Sigmoid colon (tissue), 7 donors: ENCODE data around the gene CRISPLD2. TPM values are rescaled to one million over a fixed set of nuclear protein-coding genes. Genes with fewer than 3 reads are reported as not detected.
A peak's percentile ranks its signal among the peaks of the same experiment; 100 is the strongest.

Experiments used
- DNase-seq: peaks from one replicate; pipeline ENCODE4 v3.0.0-alpha.2; 2019
- H3K27ac ChIP-seq, 4 donors: fragments of 200-600 bp; sonication (generic); one replicate each; pipeline ENCODE4 v1.5.1; 2016 to 2019; ENCODE audit warnings: mild to moderate bottlenecking in 1 of 4
- H3K27me3 ChIP-seq, 3 donors: fragments of 200-600 bp; sonication (generic); one replicate each; pipeline ENCODE4 v1.5.1; 2019; ENCODE audit warnings: mild to moderate bottlenecking in 1 of 3
- H3K36me3 ChIP-seq, 4 donors: fragments of 200-600 bp; sonication (generic); one replicate each; pipeline ENCODE4 v1.5.1; 2016 to 2019
- H3K4me1 ChIP-seq, 4 donors: fragments of 200-600 bp; sonication (generic); one replicate each; pipeline ENCODE4 v1.5.1; 2017 to 2019
- H3K4me3 ChIP-seq, 4 donors: fragments of 200-600 bp; sonication (generic); one replicate each; pipeline ENCODE4 v1.5.1; 2017 to 2019; ENCODE audit warnings: mild to moderate bottlenecking in 2 of 4, moderate library complexity in 1 of 4
- H3K9me3 ChIP-seq, 4 donors: fragments of 200-600 bp in 3 of 4; sonication (generic) in 3 of 4; one replicate each; pipeline versions ENCODE4 v1.5.1 to v1.6.1; 2013 to 2019
- CTCF ChIP-seq, 4 experiments: fragments of 450-650 bp in 3 of 4; fragments of 200-600 bp in 1 of 4; IDR thresholded peaks; one replicate each; pipeline ENCODE4 v1.5.1; 2016 to 2019; ENCODE audit warnings: antibody characterized with exemption in 4 of 4, mild to moderate bottlenecking in 3 of 4, moderate library complexity in 2 of 4
- EP300 ChIP-seq, 4 donors: sonication (generic); formaldehyde crosslinking; IDR thresholded peaks; one replicate each; pipeline ENCODE4 v1.6.1; 2017; ENCODE audit warnings: antibody characterized with exemption in 4 of 4
- POLR2A ChIP-seq, 2 donors: fragments of 450-650 bp; IDR thresholded peaks; one replicate each; pipeline ENCODE4 v1.6.1; 2016; ENCODE audit warnings: antibody characterized with exemption in 2 of 2, mild to moderate bottlenecking in 2 of 2, moderate library complexity in 2 of 2
- POLR2AphosphoS5 ChIP-seq, 4 donors: sonication (generic); formaldehyde crosslinking; IDR thresholded peaks; one replicate each; pipeline ENCODE4 v1.6.1; 2017; ENCODE audit warnings: antibody characterized with exemption in 4 of 4
- WGBS, 2 donors: extraction: QIAGEN DNeasy Blood & Tissue Kit; methylation state at CpG; one replicate each; pipeline ENCODE4 v1.1.7; 2013; 5-methylcytosine and 5-hydroxymethylcytosine counted together
- intact Hi-C: fragments of 100-400 bp; cut with DNase I; formaldehyde crosslinking; loops from one replicate; pipeline ENCODE4 v1.15.1; 2023
- polyA plus RNA-seq, 3 donors: library from polyadenylated mRNA; stranded (reverse); fragments of 200-250 nt; gene quantifications; one replicate each; pipeline ENCODE4 v1.2.3, GENCODE V29; 2013
- total RNA-seq, 4 donors: library from RNA; depleted of rRNA; stranded (reverse); fragments of >200 nt; gene quantifications; one replicate each; pipeline ENCODE4 v1.1.0, GENCODE V29; 2016
- donor health status: healthy with polysubstance abuse.
- donor health status: Bipolar disorder and iron deficiency.
- donor health status: healthy.

The CRISPLD2 gene
- total and polyA plus RNA-seq, 7 donors, result 3.0 to 545 (median 140) TPM

- H3K4me1 ChIP-seq, result peaks cover 0 to 73% (median 63%) of the 10 kb centered on the region in 4 donors
- peak; percentile 75 for DNase-seq
- H3K27me3 ChIP-seq, result no peaks in the 10 kb centered on the region
- H3K36me3 ChIP-seq, result peaks cover 0 to 28% (median 0%) of the 10 kb centered on the region in 4 donors
- intact Hi-C loops, result loop anchor here (10.0 kb wide), 1 partner anchor 527 kb away; the partner anchor contains the start of gene WFDC1
- WGBS, 2 donors, result 58 to 67% methylated on average over 13 of the region's 13 CpGs
- peak overlapping the region; percentile 96 to 100 (median 98) for H3K27ac ChIP-seq
- H3K9me3 ChIP-seq, result no peaks in the 10 kb centered on the region
- H3K4me3 ChIP-seq, result peak overlapping the region; percentile 66 to 85 (median 78)
- TF ChIP-seq POLR2AphosphoS5 (IDR thresholded peaks at IDR 0.05), result peak; percentile 37 to 65 (median 49)
- TF ChIP-seq EP300 (IDR thresholded peaks at IDR 0.05), result peak in 2 of 4 donors; percentile 27 to 36
- no peak for TF ChIP-seq CTCF (IDR thresholded peaks at IDR 0.05)
- no peak for TF ChIP-seq POLR2A (IDR thresholded peaks at IDR 0.05)
Measured at GRCh38 chr16:84821728-84822689, 2.2 kb downstream of the CRISPLD2 start.

GRCh38 chr16:84822990-84823389 lies 3.2 kb downstream of the CRISPLD2 start:
- Histone ChIP-seq H3K4me1 (peaks cover 0 to 83% (median 73%) of the 10 kb centered on the region in 4 donors), H3K27ac (peak overlapping the region; percentile 96 to 100 (median 98)), H3K4me3 (peak overlapping the region; percentile 66 to 85 (median 78)), H3K9me3 (no peaks in the 10 kb centered on the region), H3K36me3 (peaks cover 0 to 28% (median 0%) of the 10 kb centered on the region in 4 donors), H3K27me3 (no peaks in the 10 kb centered on the region)
- DNase-seq, result no peak
- TF ChIP-seq CTCF (IDR thresholded peaks at IDR 0.05), result no peak
- peak in 2 of 4 donors; percentile 6 to 53 for TF ChIP-seq POLR2AphosphoS5 (IDR thresholded peaks at IDR 0.05)
- no peak for TF ChIP-seq EP300 (IDR thresholded peaks at IDR 0.05)
- intact Hi-C loops, result loop anchor here (10.0 kb wide), 1 partner anchor 528 kb away; the partner anchor contains the start of gene WFDC1
- WGBS, 2 donors, result 84 to 92% methylated on average over 6 of the region's 6 CpGs

- Histone ChIP-seq H3K27me3 (no peaks in the 10 kb centered on the region), H3K27ac (peak overlapping the region; percentile 96 to 100 (median 98)), H3K4me1 (peaks cover 0 to 88% (median 78%) of the 10 kb centered on the region in 4 donors), H3K4me3 (peak overlapping the region in 3 of 4 donors; percentile 74 to 85 (median 82)), H3K36me3 (peaks cover 0 to 28% (median 0%) of the 10 kb centered on the region in 4 donors), H3K9me3 (no peaks in the 10 kb centered on the region)
- intact Hi-C loops, result loop anchor here (10.0 kb wide), 1 partner anchor 529 kb away; the partner anchor contains the start of gene WFDC1
- TF ChIP-seq POLR2AphosphoS5 (IDR thresholded peaks at IDR 0.05) (peak; percentile 39 to 72 (median 62)), POLR2A (IDR thresholded peaks at IDR 0.05) (no peak), EP300 (IDR thresholded peaks at IDR 0.05) (peak in 3 of 4 donors; percentile 26 to 68 (median 49)), CTCF (IDR thresholded peaks at IDR 0.05) (no peak)
- DNase-seq, result peak; percentile 87
- 70 to 71% methylated on average over 8 of the region's 8 CpGs for WGBS, 2 donors
Measured at GRCh38 chr16:84823484-84823883, 3.7 kb downstream of the CRISPLD2 start.

GRCh38 chr16:84823926-84824325 lies 4.1 kb downstream of the CRISPLD2 start:
- no peaks in the 10 kb centered on the region for H3K27me3 ChIP-seq
- peak overlapping the region; percentile 96 to 100 (median 98) for H3K27ac ChIP-seq
- peaks cover 0 to 92% (median 82%) of the 10 kb centered on the region in 4 donors for H3K4me1 ChIP-seq
- no peaks in the 10 kb centered on the region for H3K9me3 ChIP-seq
- peak in 2 of 4 donors; percentile 18 to 48 for TF ChIP-seq POLR2AphosphoS5 (IDR thresholded peaks at IDR 0.05)
- no peak for TF ChIP-seq CTCF (IDR thresholded peaks at IDR 0.05)
- H3K36me3 ChIP-seq, result peaks cover 0 to 28% (median 0%) of the 10 kb centered on the region in 4 donors
- DNase-seq, result no peak
- 30 to 53% methylated on average over 5 of the region's 5 CpGs for WGBS, 2 donors
- intact Hi-C loops, result loop anchor here (10.0 kb wide), 1 partner anchor 529 kb away; the partner anchor contains the start of gene WFDC1
- H3K4me3 ChIP-seq, result peak overlapping the region in 2 of 4 donors; percentile 74 to 85
